Right renal pelvis (tissue), 4 donors: ENCODE measurements around the gene CNTN1. TPM values are rescaled to one million over a fixed set of nuclear protein-coding genes. Genes with fewer than 3 reads are reported as not detected.
A peak's percentile ranks its signal among the peaks of the same experiment; 100 is the strongest.

Source experiments
- DNase-seq, 4 donors: peaks; one replicate each; pipeline ENCODE4 v3.0.0-alpha.2; 2013; ENCODE audit warnings: low read depth in 4 of 4, low spot score in 3 of 4, missing footprints in 1 of 4
- polyA plus RNA-seq, 4 donors: library from polyadenylated mRNA; unstranded; fragments of 120-200 nt; gene quantifications; one replicate each; pipeline ENCODE4 v1.2.1, GENCODE V29; 2013; ENCODE audit not compliant: insufficient read length in 4 of 4

Gene CNTN1
- polyA plus RNA-seq, 4 donors = 44.6 to 64.4 (median 56.4) TPM

DNA sequence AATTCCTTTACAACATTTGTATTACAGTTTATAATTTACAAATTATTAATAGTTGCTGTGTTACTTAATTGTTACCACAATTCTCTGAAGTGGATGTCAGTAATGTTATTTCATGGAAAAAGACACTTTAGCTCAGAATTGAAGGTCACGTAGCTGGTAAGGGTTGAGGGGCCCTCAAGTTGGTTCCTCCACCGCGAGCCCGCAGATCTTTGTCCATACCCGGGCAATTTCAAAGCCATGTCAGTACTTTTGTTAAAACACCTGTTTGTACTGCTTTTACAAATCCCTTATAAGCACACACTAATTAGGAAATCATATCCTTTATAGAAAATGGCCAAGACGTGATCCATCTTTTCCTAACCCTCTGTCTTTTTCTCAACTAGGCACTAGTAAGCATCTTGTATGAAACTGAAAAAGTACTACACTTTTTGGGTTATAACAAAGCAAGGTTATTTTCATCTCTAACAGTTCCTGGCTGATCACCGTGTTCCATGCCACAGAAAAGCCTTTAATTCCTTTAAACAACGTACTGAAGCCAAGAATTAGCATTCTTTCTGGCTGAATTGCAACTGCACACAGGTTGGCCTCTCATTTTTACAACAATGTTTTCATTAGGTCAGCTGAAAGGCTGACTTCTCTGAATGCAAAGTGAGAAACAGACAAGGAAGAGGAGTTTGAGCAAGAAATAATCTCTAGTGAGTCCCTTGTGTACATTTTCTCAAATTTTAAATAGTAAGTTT is 76.1 kb downstream of the CNTN1 start:
- no peak for DNase-seq

DNA sequence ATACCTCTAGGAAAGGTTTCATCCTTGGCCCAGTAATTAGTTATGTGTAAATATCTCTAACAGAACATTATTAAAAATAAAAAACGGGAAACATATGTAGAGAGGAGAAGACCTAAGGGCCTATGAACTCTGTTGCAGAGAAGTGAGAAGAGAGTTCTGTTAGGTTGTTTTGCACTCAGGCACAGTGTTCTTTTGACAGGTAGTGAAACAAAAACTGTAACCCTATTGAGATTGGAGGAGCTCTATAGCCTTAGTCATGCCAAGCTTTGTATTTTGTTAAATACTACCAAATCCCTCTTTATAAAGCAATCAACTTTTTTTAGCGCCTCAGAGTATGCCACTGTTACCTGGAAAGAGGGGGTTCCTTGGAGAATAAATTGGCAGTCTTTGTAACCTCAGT is 77.6 kb downstream of the CNTN1 start:
- DNase-seq = no peak

GRCh38 chr12:40770781-40771180 is 78.5 kb downstream of the CNTN1 start:
- DNase-seq = no peak

- no peak for DNase-seq
Observed at GRCh38 chr12:40775661-40776060, 83.4 kb downstream of the CNTN1 start.

- DNase-seq = no peak
Observed at GRCh38 chr12:40784102-40784501, 91.9 kb downstream of the CNTN1 start.

DNA sequence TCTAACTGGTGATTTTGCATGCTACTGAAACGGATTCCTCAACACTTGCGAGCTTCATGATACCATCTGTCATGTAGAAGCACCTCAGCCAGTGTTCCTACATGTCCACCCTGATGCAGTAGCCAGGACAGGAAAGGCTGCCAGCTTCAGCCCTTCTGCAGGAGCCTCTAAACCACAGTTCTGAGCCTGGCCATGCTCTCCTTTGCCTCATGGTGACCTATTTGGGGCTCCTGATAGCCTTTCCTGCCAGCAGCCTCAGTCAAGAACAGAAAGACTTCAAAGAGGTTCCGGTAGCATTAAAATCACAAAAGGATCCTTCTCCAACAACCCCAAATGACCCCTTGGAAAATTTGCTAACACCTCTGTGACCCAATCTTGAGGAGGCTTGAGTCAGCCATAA is 96.0 kb downstream of the CNTN1 start:
- DNase-seq = no peak

- no peak for DNase-seq
Observed at GRCh38 chr12:40792792-40793386, 100.7 kb downstream of the CNTN1 start.

DNA sequence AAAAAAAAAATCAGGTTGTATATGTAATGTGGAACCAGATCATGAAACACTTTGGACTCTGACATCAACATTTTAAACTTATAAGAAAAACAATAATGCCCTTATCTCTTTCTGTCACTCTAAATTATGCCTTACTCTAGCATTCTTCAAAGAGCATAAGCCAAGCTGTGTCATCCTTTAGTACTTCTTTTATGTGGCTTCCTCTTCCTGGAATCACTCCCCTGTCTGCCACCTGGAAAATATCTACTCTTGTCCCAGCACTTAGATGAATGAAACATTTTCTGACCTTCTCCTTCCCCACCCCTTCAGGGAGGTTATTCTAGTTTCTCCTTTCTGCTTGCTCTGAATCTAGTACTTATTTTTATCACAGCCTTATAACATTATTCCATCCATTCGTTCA is 101.2 kb downstream of the CNTN1 start:
- DNase-seq = no peak

DNA sequence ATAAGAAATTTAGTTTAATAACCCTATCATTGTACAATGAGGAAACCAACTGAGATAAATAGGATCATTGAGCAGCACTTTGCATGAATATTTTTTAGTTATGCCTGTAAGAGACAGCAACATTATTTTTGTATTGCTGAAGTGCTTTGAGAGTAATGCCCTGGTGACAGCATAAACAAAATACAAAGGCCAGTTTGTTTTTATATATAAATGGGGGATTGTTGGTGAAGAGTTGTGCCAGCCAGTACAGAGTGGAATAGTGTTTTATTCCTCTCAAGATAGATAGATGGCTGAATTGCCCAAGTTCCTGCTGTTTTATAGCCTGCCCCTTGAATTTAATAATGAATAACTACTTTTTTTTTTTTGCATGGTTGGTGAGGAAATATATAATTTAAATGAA is 101.8 kb downstream of the CNTN1 start:
- no peak for DNase-seq

GRCh38 chr12:40801082-40801481 is 108.8 kb downstream of the CNTN1 start:
- no peak for DNase-seq

DNA sequence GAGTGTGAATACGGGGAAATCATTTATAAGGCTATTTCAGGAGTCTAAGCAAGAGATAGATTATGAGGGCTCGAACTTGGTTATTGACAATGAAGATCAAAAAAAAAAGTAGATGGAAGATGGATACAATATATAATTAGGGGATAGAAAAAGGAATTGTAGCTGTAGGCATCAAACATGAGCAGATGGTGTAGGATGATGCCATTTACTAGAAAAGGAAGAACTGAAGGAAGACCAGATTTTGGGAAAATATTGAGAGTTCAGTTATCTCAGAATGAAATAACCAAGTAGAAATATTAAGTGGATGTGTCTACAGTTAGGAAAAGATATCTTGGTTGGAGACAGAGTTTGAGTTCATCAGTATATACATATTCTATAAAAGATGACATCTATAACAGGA is 109.6 kb downstream of the CNTN1 start:
- no peak for DNase-seq

DNA sequence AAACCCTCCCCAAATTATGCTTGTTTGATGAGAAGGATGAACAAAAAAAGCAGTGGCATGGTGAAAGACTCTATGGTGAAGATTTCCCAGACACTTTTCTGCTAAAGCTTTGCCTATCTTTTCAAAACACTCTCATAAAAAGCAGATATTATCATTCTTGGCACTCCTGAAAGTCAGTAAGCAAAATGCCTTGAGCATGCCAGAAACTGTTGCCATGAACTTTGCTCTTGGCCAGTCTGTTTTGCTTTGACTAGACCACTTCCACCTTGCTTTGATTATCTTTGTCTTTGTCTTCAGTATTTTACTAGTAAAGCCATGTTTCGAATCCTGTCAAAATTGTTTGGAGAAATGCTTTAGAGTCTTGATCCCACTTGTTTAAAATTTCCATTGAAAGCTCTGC is 110.4 kb downstream of the CNTN1 start:
- no peak for DNase-seq

DNA sequence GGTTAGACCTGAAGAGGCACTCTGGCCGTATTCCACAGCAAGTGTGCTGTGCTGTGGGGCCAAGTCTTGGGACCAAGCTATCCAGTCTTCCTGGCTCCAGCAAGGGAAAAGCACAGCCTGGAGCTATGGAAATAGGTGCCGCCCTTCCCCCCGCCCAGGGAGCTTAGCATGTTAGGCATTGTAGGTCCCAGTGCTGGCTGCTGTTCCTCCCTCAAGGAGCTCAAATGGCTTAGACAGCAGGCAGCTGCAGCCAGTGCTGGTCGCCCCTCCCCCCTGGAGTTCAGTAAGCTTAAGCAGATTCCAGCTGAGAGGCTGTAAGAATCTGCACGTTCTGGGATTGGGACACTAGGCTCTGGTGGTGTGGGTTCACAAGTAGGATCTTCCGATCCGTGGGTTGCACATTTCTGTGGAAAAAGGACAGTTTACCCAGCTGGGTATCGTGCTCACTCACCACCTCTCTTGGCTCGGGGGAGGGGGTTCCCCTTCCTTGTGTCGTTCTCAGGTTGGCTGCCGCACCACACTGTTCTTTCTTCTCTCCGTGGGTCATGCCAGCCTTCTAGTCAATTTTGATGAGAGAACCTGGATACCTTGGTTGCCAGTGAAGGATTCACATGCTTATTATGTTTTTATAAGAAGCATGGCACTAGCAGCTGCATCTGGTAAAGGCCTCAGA is 127.3 kb downstream of the CNTN1 start:
- peak in 2 of 4 donors; percentile 25 to 35 for DNase-seq

- DNase-seq = no peak
Observed at GRCh38 chr12:40820794-40821484, 128.7 kb downstream of the CNTN1 start.

DNA sequence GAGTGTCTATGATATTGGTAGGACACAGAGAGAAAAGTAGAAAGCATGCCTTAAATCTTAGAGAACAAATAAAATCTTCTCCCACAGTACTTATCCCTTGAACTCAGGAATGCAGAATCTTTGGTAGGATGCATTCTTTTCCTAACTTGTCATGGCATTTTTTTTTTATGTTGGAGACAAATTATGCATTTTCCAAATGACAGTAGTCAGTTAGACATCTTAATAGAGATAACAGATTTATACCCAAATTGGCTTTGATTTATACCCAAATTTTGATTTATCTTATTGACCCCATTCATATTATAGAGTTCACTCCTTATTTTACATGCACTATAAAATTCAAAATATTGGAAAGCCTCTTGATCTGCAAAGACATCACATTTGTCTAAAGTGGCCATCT is 132.9 kb downstream of the CNTN1 start:
- no peak for DNase-seq

DNA sequence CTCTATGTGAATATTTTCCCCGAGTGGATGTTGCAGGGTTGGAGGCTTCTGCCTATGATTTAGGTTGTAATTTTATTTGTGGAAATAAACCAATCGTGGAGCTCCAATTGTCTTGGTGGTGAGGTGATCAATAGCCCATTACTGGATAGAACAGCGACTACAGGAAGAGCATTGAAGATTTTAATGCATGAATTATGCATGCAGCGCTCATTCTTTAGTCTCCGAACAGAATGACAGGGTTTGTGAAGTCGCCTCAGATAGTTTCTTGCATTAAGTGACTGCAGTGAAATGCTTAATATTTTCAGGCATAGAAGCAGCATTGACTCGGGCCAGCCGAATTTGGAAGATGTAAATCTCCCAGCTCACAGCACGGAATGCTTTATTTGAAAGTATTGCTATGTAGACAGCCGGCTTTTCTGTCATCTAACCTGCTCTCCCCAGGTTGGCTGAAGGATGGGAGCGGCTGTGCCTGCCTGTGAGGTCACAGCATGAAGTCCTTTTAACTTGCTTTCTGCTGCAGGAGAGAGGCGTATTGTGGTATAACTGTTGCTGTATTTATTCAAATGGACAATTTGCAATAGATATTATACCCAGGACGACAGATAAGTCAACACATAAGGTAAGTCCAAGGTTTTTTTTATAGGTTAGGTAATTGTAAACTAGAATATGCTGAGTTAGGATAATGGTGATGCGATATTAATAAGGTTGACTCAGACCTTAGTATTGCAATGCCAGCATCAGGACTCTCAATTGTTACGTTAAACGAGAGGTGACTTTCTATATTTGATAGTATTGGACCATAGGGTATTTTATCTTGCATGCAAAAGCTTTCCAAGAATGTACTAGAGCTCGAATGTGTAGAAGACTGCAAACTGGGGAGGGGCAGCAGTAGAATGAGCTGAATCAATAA is 135.7 kb downstream of the CNTN1 start:
- no peak for DNase-seq

GRCh38 chr12:40828593-40828990 is 136.4 kb downstream of the CNTN1 start:
- no peak for DNase-seq

GRCh38 chr12:40829738-40830144 is 137.5 kb downstream of the CNTN1 start:
- no peak for DNase-seq

- no peak for DNase-seq
Observed at GRCh38 chr12:40831916-40832315, 139.7 kb downstream of the CNTN1 start.

GRCh38 chr12:40832668-40833067 is 140.4 kb downstream of the CNTN1 start:
- DNase-seq = no peak
